ENCODE data around the gene TAF1C. TPM values are rescaled to one million over a fixed set of nuclear protein-coding genes. Genes with fewer than 3 reads are reported as not detected.

The TAF1C gene
- 20.2 to 32.4 TPM (median 29.6 TPM) in 5 replicates for total RNA-seq (2022; extraction: Qiagen RNA extraction)

GRCh38 chr16:84186685-84187437, at the start of gene TAF1C:
Gene TAF1C (minus strand): TSS chr16:84187057. CDS start chr16:84184988, 2,069 bp downstream.

DNA sequence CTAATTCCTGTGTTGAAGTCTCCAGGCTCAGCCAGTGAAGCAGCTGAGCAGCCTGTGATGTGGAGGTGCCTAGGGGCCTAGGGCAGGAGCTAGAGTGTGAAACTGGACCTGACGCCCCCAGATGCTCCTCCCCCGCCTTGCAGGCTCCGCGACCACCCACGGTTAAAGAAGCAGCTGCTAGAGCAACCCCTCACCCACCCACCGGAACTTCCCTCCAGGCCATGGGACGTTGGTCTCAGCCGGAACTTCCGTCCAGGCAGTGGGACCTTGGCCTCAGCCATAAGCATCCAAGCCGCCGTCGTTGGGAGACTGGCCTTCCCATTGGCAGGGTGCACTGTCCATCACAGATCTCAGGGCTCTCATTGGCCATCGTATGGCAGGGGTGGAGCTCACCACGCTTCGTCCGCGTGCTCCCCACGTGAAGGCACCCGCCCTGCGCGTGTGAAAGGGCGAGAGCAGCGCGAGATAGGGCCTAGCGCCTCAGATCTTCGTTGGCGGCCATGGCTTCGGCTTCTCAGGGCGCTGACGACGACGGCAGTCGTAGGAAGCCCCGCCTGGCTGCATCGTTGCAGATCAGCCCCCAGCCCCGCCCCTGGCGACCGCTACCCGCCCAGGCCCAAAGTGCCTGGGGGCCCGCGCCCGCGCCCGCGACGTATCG, 4.0 kb upstream of the TAF1C start, which contains the start of gene ADAD2:
ADAD2 (plus strand) TSS at position 427 of the 658 bp plus-strand sequence; CDS start at position 501, 74 bp downstream.

GRCh38 chr16:84144859-84145639, 41.8 kb downstream of the TAF1C start, which contains the start of the genes DNAAF1 and HSDL1:
Gene DNAAF1 (plus strand): TSS chr16:84145308. CDS start chr16:84145441, 133 bp downstream.
Gene HSDL1 (minus strand): TSS chr16:84145177. CDS start chr16:84131321, 13,856 bp downstream.

Other genes with a start within 250 kb of the TAF1C start
- 14.9 to 30.1 TPM (median 16.3 TPM) in 5 replicates for gene OSGIN1, start 233.8 kb downstream of the TAF1C start, total RNA-seq (2022; extraction: Qiagen RNA extraction)
- gene NECAB2, start 218.8 kb downstream of the TAF1C start, total RNA-seq (2022; extraction: Qiagen RNA extraction) = 1.4 to 3.0 TPM (median 2.6 TPM) in 5 replicates
- 0.09 TPM in 1 of 5 replicates, not detected in the others for gene SLC38A8, start 144.3 kb downstream of the TAF1C start, total RNA-seq (2022; extraction: Qiagen RNA extraction)
- gene MBTPS1, start 70.1 kb downstream of the TAF1C start, total RNA-seq (2022; extraction: Qiagen RNA extraction) = 39.6 to 45.8 TPM (median 42.6 TPM) in 5 replicates
- gene HSDL1, start 41.9 kb downstream of the TAF1C start, total RNA-seq (2022; extraction: Qiagen RNA extraction) = 17.5 to 19.9 TPM (median 17.8 TPM) in 5 replicates
- 0.21 to 0.48 TPM (median 0.34 TPM) in 5 replicates for gene DNAAF1, start 41.7 kb downstream of the TAF1C start, total RNA-seq (2022; extraction: Qiagen RNA extraction)
- gene ADAD2, start 4.1 kb upstream of the TAF1C start, total RNA-seq (2022; extraction: Qiagen RNA extraction) = 0.05 TPM in 1 of 5 replicates, not detected in the others
- not detected in 5 replicates for gene KCNG4, start 53.0 kb upstream of the TAF1C start, total RNA-seq (2022; extraction: Qiagen RNA extraction)
- 0.16 TPM in 1 of 5 replicates, not detected in the others for gene WFDC1, start 107.8 kb upstream of the TAF1C start, total RNA-seq (2022; extraction: Qiagen RNA extraction)
- 0.08 to 0.22 TPM (median 0.15 TPM) in 5 replicates for gene ATP2C2, start 181.5 kb upstream of the TAF1C start, total RNA-seq (2022; extraction: Qiagen RNA extraction)

Data from A549 treated with AZD2906 at 1 μM for 4 hours (cell line).